HUDEP-2 (cell line): ENCODE measurements around the gene TMEM167A.
"Not testable (repeated sequence)": the region's sequence is repeated elsewhere in the genome, so short reads cannot be mapped to it uniquely, and the experiment has no call there.

Experiments
- DNase-seq, 76 experiments: peaks; one replicate each; lab custom pipeline; 2025; ENCODE audit not compliant: unreplicated experiment in 76 of 76; lab: John Stamatoyannopoulos, UW

TMEM167A gene

DNA sequence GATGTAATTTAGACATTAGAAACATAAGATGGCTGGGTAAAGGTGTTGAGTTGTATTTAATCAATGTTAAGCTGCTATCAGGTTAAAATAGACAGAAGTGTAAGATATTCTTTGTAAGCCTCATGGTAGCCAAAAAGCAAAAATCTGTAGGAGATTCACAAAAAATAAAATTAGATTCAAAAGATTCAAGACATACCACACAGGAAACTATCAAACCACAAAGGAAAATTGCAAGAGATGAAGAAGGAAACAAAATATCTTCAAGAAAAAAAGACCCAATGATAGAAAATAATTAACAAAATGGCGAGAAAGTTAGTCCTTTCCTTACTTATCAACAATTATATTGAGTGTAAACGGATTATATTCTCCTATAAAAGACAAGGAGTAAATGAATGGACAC, 15.4 kb upstream of the TMEM167A start:
- no peak for DNase-seq

DNA sequence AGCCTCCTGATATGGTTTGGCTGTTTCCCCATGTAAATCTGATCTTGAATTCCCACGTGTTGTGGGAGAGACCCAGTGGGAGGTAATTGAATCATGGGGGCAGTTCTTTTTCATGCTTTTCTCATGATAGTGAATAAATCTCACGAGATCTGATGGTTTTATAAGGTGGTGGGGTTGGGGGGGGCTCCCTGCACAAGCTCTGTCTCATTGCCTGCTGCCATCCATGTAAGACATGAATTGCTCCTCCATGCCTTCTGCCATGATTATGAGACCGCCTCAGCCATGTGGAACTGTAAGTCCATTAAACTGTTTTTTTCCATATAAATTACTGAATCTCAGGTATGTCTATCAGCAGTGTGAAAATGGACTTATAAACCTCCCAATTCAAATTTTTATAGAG, 13.0 kb upstream of the TMEM167A start:
- DNase-seq: no peak

DNA sequence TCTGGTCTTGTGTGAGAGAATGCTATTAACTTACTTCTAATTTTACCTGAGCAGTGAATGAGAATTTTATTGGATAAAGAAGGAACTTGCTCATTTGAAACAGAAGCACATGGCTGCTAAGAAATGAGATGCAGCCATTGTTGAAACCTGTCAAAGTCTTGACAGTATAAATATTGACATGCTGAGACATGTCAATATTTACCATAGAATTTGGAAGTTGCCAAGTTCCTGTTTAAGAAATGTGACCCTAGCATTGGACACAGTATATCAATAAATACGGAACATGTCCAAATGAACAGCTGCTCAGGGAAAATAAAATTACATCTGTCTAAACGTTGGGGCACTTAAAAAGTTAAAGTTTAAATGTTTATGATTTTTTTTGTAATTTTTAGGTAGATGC, 7.9 kb upstream of the TMEM167A start:
- no peak for DNase-seq

DNA sequence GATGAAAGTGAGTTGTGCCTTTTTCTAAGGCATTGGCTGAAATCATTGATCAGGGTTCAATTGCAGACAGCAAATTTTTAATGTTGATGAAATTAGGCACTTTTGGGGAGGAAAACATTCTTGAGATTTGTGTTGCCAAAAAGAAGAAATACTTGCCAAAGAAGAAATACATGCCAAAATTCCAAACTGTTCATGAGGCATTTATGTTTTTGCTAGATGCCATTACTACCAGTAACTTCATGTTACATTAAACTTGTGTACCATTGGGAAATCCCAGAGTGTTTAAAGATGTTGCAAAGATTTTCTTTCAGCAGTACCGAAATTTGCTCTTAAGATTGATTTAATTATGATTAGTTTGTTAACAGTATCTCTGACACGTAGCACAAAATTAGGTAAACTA, 7.1 kb upstream of the TMEM167A start:
- no peak for DNase-seq

DNA sequence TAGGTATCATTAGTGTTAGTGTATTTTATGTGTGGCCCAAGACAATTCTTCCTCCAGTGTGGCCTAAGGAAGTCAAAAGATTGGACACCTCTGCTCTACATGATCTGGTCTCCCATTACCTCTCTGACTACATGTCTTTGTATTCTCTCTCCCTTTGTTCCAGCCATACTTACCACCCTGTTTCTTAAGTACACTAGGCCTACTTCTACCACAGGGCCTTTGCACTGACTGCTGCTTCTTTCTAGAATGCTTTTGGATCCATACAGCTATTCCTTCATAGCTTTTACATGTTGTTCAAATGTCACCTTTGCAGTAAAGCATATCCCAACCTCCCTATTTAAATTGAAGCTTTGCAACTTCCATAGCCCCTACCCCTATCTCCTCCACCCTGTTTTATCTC, 5.6 kb upstream of the TMEM167A start:
- DNase-seq: no peak

DNA sequence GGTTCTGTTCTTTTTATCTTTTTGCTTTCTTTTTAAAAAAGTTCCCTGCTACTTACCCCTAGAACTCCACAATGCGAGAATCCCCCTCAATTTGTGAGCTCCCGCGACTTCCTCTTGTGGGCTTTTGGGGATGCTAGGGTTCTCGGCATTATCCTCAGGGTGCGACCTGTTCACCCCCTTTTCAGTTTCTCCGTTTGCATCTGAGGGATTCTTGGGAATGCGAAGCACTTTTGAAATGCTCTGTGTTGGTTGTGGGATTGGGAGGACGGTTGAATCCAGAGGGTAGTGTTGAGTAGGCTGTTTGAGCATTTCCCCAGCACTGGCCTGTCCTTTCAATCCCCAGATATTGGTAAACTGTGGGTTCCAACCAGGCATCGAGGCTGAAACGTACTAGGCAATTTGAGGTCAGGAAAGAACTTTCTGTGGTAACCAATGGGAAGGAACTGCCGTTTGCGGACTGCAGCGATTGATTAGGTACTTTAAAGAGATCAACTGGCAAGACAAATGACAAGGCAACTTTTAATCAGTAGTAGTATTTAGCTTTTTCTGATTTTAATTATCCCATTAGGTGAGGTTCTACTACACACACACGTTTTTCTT, 568 bp upstream of the TMEM167A start:
- DNase-seq: peak in 22 of 76 experiments; percentile 1 to 53 (median 22)

DNA sequence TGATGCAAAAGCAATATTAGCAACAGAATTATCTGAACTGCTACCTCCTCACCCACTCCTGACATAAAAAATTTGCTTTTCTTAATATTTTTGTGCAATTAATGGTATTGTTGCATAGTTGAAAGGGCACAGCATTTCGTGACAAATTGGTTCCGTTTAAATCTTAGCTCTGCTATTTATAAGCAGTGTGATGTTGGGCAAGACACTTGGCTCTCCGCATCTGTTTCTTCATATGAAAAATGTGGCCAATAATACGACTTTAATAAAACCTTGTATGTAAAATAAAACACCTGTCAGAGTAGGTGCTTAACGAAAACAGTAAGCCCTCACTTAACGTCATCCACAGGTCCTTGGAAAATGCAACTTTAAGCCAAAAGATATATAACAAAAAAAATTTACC, 4.2 kb downstream of the TMEM167A start:
- no peak for DNase-seq

DNA sequence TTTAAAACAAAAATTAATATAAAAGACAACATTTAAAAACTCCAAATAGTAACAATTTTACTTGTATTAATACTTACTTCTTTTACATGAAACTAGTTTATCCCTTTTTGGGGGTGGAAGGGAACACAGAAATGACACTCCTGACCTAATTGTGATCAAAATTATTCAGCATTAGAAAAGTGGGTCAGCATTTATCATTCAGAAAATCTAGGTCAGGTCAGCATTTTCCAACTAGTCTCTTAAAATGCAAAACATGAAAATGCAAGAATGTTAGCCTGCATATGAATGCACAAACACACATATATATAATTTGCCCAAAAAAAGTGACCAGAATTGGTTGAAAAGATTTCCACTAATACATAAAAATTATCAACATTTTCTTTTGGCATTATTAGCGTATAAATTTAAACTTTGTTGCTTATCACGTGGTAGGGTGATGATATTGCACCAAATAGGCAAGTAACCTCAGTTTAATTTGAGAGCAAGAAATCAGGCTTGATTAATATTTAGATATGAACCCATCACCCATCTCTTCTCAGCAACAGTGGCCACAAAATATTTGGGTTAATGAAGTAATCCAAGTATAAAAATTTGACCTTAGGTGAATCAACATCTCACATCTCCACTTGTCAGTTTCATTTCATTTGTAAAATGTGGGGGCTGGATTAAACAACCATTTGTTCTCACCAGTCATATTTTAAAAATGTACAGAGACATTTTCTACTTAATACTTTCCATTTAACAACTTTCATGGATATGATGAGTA, 5.7 kb downstream of the TMEM167A start:
- no peak for DNase-seq

DNA sequence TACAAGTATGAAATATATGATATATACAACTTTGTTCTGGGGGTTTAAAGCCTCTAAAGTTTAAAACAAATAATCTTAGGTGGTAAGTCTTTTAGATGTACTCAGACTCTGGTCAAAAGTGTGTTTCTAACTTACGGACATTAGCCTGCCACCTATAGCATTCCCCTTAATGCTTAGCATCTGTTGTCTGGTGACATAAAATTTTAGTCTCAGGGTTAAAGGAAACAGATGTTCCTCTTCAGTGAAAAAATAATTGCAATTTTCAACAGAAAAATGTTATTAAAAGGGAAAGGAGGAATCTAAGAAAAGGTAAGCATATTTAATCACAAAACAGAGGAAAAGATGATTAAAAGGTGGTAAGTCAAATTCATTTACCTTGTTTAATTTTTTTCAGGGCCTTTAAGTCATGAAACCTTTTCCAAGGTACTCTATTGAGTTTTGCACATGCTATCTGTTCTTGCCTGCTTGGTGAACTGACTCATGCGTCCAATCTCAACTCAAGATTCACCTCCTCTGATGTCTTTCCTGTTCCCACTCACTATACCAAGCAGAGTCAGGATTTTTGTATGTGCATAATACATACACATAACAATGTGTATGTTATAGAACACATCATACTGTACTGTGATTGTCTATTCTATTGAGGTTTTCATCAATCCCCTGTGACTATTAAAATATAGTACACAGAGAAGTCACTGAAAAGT, 7.9 kb downstream of the TMEM167A start:
- DNase-seq: peak in 1 of 76 experiments; percentile 4

DNA sequence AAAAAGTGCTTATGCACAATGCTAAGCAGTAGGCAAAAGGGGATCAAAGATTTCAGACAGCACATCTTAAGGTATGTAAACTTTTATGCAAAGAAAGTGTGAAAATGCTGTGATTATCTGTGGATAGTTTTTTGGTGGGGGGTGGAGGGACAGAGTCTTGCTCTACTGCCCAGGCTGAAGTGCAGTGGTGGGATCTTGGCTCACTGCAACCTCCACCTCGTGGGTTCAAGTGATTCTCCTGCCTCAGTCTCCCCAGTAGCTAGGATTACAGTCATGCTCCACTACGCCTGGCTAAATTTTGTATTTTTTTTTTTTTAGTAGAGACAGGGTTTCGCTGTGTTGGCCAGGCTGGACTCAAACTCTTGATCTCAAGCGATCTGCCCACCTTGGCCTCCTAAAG, 9.8 kb downstream of the TMEM167A start:
- DNase-seq: not testable (repeated sequence)

DNA sequence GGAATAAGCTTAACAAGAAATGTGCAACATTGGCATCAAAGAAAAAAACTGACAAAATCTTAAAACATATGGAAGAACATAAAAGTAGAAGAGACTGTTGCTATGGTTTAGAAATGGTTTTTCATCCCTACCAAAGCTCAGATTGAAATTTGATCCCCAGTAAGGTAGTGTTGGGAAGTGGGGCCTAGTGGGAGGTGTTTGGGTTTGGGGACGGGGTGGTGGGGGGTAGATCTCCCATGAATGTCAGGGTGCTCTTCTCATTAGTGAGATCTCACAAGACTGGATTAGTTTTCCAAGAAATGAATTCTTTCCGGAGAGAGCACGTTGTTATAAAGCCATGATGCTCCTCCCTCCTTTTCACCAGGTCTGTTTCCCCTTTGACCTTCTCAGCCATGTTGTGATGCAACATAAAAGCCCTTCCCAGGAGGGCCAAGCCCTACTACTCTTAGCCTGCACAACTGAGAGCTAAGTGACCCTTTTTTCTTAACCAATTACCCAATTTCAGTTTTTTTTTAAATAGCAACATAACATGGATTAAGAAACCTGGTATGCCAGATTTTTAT, 10.6 kb downstream of the TMEM167A start:
- DNase-seq: no peak

DNA sequence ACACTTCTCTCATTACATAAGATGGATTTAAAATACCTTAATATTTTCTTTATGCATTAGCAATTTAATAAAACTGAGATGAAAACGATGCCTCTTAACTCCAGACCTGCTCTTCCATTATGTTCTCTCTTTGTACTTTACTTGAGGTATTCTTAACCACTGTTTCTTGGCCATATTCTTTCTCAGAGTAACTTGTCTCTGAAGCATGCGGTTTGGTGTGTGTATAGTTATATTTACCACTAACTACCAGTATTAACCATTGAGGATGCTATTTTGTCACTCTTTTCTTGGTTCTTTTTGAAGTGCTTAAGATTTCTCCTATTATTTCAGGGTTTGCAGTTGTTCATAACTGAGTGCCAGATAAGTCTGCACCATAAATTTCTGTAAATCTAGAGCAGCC, 17.9 kb downstream of the TMEM167A start:
- no peak for DNase-seq

DNA sequence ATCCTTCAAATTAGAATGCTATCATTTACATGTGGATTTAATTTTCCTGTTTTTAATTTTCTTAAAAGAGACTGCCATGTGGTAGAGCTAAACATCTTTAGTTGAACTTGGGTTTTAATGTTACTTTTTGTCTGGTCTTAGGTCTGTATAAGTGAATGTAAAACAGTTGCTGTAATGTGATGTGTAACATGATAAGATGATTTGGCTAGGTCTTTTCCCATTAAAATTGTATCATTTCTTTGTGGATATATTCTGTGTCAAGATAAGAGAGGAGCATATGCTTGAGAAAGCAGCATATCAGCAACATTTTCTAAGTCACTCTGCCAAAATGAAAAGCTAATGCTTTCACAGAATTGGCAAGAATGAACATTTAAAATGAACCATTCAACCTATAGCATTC, 18.5 kb downstream of the TMEM167A start:
- no peak for DNase-seq

DNA sequence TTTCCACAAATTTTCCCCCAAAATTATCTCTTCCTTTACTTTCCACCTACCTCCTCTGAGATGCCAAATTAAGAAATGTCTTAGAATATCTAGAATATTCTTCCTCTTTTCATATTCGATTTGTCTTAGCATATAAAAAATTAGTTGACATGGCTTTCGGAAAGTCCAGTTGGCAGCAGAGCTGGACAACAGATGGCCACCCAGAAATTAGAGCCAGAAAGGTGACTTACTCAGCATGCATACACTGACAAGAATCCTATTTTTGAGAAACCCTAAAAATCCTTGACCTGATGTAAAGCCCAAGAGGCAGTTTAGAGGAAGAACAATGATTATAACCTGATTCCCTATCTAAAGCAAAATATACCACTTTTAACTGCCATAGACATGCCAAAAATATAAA, 22.0 kb downstream of the TMEM167A start:
- no peak for DNase-seq

DNA sequence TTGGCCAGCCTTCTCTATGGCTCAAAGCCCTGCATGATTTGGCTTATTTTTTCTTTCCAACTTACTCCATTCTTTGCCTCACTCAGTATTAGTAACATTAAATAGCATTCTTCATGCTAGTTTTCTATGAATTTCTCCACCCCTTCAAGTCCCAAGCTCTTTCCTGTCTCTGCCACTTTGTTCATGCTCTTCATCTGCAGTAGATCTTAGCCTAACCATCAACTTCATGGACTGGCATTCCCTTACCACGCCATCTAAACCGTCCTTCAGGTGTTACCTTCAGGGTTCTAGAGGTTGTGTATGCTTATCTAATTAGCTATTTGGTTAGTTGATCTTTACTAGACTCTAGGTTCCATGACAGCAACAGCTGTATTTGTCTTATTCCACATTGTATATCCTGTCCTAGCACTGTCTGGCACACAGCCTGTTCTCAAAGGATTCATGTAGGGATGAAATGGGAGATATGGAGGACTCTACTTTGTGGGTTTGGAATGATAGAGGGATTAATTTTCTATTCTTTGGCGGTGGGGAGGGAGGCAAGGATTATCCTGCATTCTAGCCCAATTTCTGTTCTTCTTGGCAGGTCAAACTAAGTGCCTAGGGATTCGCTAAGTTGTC, 26.4 kb downstream of the TMEM167A start:
- DNase-seq: no peak

DNA sequence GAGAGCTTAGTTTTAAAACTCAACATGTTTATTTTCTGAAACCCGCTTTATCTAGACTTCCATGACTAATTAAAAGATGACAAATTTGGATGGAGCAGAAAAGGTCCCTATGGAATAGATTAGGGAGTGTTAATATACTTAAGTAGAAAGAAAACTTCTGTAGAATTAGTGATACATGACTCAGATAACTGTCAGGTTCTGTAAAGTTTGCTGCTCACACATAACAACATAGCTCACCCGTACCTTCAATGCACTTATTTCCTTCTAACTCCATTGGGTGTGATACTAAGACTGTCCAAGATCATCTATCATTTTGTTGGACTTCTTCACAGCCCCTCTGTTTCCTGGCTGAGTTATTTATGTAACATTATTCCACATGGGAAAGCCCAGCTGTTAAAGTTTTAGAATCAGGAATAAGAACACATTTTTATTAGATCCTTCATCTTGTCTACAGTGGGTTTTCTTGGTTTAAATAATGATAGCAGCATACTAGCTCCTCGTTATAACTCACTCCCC, 27.8 kb downstream of the TMEM167A start:
- DNase-seq: no peak

DNA sequence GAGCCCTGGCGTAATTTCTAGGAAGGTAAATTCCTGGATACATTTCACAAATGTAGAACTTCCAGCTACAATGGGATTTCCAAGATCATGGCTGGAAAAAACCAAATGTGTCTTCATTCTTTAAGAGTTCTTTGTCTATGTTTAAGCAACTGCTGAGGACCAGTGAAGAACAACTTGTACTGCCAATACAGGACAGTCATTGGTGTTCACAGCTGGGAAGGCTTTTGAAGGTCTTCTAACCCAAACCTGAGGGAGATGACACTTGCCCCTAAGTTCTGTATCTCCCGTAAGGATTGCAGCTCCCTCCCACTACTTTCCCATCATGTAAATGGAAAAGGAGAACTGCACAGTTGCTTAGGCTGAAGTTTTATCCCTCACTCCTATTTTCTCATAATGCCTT, 28.4 kb downstream of the TMEM167A start:
- no peak for DNase-seq

DNA sequence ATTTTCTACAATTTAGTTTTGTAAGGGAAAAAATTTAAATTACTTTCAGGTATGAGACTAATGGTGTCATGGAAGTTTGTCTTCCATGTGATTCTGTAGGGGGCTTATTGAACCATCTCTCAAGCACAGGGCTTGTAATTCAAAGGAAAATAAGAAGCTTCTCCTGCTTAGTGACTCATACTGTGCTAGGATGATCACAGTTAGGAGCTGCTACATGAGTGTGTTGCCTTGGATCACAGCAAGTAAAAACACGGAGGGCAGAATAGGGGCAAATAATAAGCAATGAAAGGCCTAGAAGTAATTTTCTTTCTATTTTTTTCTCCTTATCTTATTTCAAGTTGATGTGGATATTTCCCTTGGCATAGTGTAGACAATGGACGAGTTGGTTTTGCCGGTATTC, 28.9 kb downstream of the TMEM167A start:
- DNase-seq: no peak

DNA sequence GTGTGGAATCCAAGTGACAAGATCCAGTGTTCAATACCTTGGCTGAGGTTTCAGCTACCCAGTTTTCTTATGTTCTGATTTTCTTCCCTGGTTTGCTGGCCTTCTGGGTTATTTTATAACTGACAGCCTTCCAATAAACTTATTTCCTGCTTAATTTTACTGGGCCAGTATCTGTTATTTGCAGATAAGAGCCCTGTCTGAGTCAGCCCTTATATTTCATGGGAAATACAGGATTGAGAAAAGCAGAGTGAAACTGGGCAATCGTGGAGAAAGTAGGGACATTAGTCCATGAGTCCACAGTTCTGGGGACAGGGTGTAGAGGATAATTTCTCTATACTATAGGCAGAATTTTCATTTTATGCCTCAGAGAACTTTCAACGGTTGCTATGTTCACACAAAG, 32.3 kb downstream of the TMEM167A start:
- no peak for DNase-seq

DNA sequence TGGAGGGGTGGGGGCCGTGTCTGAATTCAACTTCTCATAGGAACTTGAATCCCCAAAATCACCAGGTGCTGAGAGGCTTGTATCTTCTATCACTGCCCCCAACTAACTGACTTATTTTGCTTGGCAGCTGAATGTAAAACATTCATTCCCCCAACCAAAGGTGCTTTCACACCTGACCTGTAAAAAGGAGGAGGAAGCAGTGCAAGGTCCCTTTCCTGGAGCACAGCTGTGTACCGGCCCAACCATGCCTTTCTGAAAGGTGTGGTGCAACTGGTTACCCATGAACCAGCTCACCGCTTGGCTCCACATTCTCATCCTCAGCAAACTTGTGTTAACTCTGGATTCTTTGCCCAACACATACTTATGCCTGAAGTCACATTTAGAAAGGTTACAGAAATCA, 34.7 kb downstream of the TMEM167A start:
- DNase-seq: no peak

DNA sequence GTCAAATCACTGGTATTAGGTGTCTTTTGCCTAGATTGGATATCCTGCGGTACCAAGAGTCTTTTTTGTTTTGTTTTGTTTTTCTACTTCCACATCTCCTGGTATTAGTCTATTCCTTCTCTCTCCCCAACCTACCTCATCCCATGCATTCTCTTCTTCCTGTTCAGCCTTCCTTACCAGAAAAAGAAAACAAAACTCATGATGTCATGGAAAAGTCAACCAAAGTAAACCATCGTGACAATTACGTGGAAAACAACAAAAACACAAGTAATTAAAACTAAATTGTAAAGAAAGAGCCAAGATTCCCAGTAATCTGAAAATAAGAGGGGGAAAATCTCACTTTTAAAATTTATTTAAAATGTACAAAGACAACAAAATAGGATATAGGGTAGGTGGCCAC, 38.3 kb downstream of the TMEM167A start:
- DNase-seq: no peak
